HL-60/S4 treated with retinoic acid at 250 ng/mL for 4 days and 3 days (cell line): ENCODE results near the gene HDAC4.

Experiments
- in situ Hi-C: fragments of 300-500 bp; cut with MboI; formaldehyde crosslinking; loops from 2 replicates; pipeline ENCODE4 v1.7.0; 2022; ENCODE audit warnings: low sequenced_read_pairs

Gene HDAC4

GRCh38 chr2:239118264-239118663 is 282.6 kb downstream of the HDAC4 start:
- in situ Hi-C loops, result no loop called here

GRCh38 chr2:239117831-239118230 is 283.0 kb downstream of the HDAC4 start:
- in situ Hi-C loops, result no loop called here

- in situ Hi-C loops, result no loop called here
Observed at GRCh38 chr2:239116456-239117246, 284.2 kb downstream of the HDAC4 start.

- in situ Hi-C loops, result no loop called here
Observed at GRCh38 chr2:239115616-239116015, 285.2 kb downstream of the HDAC4 start.

GRCh38 chr2:239114616-239115265 is 286.1 kb downstream of the HDAC4 start:
- in situ Hi-C loops, result no loop called here

GRCh38 chr2:239114119-239114581 is 286.7 kb downstream of the HDAC4 start:
- in situ Hi-C loops, result no loop called here

GRCh38 chr2:239113615-239114014 is 287.2 kb downstream of the HDAC4 start:
- in situ Hi-C loops, result no loop called here

- in situ Hi-C loops, result no loop called here
Observed at GRCh38 chr2:239113171-239113570, 287.6 kb downstream of the HDAC4 start.

GRCh38 chr2:239112127-239112774 is 288.6 kb downstream of the HDAC4 start:
- in situ Hi-C loops, result no loop called here

- in situ Hi-C loops, result no loop called here
Observed at GRCh38 chr2:239111401-239112100, 289.3 kb downstream of the HDAC4 start.

GRCh38 chr2:239110595-239111048 is 290.2 kb downstream of the HDAC4 start:
- in situ Hi-C loops, result no loop called here

GRCh38 chr2:239109928-239110545 is 290.8 kb downstream of the HDAC4 start:
- in situ Hi-C loops, result no loop called here

- in situ Hi-C loops, result no loop called here
Observed at GRCh38 chr2:239109041-239109927, 291.5 kb downstream of the HDAC4 start.

- in situ Hi-C loops, result no loop called here
Observed at GRCh38 chr2:239108459-239108858, 292.4 kb downstream of the HDAC4 start.

GRCh38 chr2:239107936-239108335 is 292.9 kb downstream of the HDAC4 start:
- in situ Hi-C loops, result no loop called here

GRCh38 chr2:239106966-239107365 is 293.9 kb downstream of the HDAC4 start:
- in situ Hi-C loops, result no loop called here

- in situ Hi-C loops, result no loop called here
Observed at GRCh38 chr2:239106314-239106908, 294.4 kb downstream of the HDAC4 start.

- in situ Hi-C loops, result no loop called here
Observed at GRCh38 chr2:239105234-239105633, 295.6 kb downstream of the HDAC4 start.

- in situ Hi-C loops, result no loop called here
Observed at GRCh38 chr2:239104800-239105199, 296.0 kb downstream of the HDAC4 start.
